ENCODE data around the gene R3HDM1.
"Not testable (repeated sequence)": the region's sequence is repeated elsewhere in the genome, so short reads cannot be mapped to it uniquely, and the experiment has no call there.

R3HDM1 gene

DNA sequence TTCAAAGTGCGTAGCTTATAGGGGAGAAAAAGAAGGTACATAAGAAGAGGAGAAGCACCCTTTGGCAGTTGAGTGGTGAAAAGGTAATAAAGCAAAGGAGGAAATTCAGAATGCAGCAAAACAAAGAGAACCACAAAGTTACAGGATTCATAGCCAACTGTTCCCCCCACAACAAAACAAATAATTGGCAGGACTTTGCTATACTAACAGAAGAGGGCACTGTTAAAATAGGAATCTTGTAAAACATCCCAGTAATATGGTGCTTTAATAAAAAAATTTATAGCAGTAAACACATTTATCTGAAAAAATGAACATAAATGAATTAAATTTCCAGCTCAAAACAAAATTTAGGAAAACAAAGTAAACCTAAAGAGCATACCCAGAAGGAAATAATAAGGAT, 42.3 kb downstream of the R3HDM1 start:
- no peak for DNase-seq

GRCh38 chr2:135581282-135581681, 50.0 kb downstream of the R3HDM1 start:
- no peak for DNase-seq

DNA sequence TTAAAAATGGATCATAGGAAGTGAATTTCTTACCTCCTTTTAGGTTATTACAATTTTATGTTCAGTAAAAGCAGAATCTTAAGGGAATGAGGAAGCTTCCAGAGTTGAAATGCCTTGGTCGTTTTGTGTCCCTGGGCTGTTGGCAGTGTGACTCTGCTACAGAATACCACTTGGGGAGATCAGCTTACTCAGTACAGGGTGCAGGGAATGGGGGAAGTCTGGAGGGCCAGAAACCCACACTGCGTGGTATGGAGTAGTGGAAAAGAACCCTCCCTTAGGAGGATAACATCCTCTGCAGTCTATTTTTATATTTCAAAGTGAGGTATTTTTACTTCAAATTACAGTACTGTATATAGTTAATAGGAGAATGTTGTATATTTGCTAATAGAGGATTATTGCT, 51.1 kb downstream of the R3HDM1 start:
- DNase-seq, result no peak

DNA sequence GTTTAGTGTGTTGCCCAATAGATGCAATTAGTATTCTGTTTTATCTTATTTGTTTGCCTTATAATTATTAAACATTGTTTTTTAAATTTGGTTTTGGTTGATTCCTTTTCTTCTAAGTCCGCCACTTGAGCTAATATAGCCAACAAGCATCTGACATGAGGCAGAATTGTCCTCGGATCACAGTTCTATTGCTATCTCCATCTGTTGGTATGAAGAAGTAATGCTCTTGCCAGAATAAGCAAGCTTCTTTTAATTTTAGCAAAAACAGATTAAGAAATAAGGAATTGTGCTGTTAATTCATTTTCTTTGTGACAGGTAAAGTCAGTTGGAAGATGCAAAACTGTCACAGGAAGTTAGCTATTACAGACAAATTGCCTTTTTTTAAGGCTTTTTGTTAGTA, 54.3 kb downstream of the R3HDM1 start:
- no peak for DNase-seq

DNA sequence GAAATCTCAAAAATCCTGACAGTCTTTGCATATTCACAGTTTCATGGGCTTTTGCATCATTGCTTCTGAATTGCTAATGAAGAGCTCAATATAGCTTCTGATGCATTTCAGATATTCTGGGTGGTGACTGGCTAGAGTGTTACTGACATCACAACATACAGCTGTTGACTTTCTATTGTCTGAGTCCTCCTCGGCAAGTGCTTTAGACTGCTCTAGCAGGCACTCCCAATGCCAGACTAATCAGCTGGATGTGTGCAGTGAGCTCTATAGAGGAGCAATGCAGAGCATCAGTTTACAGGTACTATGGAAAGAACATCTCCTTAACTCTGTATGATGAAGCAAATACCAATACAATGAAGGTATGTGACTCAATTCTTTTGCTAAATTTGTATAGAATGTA, 54.9 kb downstream of the R3HDM1 start:
- no peak for DNase-seq

DNA sequence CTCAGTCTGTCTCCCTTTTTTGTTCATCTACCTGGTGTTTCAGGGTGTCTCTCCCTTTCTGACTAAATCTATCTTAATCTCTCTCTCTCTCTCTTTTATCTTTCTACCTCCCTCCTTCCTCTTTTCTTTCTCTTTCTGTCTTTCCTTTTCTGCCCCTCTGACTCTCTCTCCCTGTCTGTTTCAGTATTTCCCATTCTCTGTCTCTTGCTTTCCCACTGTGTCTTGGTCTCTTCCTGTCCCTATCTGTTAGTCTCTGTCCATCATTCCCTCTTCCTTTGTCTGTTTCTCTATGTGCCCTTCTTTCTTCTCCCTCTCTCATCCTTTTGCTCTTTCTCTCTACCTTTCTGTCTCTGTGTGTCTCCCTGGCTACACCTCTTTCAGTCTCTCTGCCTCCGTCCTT, 56.7 kb downstream of the R3HDM1 start:
- no peak for DNase-seq

- DNase-seq, result no peak
Observed at GRCh38 chr2:135590619-135591260, 59.5 kb downstream of the R3HDM1 start.

DNA sequence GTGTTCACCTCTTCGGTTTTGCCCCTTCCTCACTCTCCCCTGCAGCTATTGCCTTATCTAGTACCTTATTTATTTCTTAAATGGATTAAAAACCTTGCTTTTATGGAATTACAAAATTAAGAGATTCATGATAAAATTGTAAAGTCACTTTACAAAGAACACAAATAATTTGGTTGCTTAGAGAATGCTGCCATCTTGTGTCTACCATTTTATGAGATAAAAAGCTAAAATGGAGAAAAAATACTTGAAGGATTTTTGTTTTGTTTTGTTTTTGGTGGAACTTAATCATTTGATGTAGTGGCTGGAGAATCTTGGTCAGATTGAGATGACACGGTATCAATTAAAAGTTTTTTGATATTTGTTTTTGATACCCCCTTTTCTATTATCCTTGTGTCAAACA, 69.6 kb downstream of the R3HDM1 start:
- DNase-seq, result no peak

DNA sequence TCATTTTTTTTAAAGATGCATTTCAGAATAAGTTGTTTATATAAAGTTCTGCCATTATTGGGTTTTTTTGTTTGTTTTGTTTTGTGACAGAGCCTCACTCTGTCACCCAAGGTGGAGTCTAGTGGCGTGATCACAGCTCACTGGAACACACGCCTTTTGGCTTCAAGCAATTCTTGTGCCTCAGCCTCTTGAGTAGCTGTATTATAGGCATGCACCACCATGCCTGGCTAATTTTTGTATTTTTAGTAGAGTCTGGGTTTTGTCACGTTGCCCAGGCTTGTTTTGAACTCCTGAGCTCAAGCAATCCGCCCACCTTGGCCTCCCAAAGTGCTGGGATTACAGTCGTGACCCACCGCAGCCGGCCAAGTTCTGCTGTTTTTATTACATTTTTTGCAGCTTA, 72.3 kb downstream of the R3HDM1 start:
- DNase-seq, result no peak

DNA sequence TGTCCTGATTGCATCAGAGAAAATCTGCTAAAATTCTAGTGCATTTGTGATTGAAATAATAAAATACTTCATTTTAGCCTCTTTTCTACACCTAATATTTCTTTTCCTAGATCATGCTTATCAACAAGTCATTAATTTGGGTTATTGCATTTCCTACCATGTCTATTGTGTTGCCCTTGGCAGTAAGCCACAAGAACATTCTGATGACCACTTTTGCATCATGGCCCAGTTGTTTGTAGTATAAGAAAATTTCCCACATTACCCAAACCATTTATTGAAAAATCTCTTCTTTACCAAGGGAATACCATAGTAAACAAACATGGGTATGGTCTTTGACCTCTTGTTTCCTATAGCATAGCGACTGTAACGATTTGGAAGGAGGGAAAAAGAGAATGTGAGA, 76.3 kb downstream of the R3HDM1 start:
- DNase-seq, result no peak

- DNase-seq, result no peak
Observed at GRCh38 chr2:135612319-135612718, 81.0 kb downstream of the R3HDM1 start.

- no peak for DNase-seq
Observed at GRCh38 chr2:135615404-135615803, 84.1 kb downstream of the R3HDM1 start.

- no peak for DNase-seq
Observed at GRCh38 chr2:135617501-135618015, 86.3 kb downstream of the R3HDM1 start.

DNA sequence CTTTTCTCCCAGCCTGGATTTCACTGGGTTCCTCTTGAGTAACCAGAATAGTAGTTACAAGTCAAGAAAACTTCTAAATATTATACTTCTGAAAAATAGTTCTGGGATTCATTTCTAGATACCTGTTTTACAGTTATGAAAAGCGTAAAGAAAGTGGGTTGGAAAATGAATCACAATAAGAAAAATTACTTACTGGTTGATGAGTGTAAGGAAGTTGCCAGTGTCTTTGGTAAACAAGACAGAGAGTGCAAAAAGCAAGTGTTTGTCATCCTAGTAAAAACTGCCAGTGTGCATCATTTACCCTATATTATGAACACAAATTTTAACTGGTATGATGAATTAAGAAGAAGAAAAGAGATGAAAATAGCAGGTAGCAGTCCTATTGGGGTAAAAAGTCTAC, 88.9 kb downstream of the R3HDM1 start:
- DNase-seq, result no peak

GRCh38 chr2:135629520-135629919, 98.2 kb downstream of the R3HDM1 start:
- no peak for DNase-seq

DNA sequence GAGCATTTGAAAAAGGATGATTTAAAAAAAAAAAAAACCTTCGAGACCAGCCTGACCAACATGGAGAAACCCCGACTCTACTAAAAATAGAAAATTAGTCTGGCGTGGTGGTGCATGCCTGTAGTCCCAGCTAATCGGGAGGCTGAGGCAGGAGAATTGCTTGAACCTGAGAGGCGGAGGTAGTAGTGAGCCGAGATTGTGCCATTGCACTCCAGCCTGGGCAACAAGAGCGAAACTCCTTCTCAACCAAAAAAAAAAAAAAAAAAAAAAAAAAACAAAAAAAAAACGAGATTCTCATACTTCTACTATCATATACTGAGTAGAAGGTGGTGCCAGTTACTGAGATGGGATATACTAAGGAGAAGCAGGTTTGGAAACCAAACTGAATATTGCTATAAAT, 98.8 kb downstream of the R3HDM1 start:
- not testable (repeated sequence) for DNase-seq

DNA sequence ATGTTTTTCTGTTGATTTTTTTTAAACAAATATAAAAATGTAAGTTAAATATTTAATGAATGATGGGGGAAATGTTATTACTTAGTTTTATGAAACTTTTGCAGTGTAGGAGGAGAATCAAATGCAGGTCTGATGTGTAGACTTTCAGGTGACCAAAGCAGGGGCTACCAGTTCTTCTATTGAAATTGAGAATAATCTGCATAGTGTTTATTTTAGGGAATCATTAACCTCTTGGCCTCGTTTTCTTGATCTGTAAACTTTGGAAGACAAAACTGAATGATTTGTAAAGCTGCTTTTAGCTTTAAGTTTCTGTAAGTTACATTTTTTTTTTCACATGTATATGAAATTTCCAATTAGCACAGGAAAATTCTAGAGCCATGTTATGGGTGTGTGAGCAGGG, 99.2 kb downstream of the R3HDM1 start:
- no peak for DNase-seq

- no peak for DNase-seq
Observed at GRCh38 chr2:135633582-135633981, 102.3 kb downstream of the R3HDM1 start.

DNA sequence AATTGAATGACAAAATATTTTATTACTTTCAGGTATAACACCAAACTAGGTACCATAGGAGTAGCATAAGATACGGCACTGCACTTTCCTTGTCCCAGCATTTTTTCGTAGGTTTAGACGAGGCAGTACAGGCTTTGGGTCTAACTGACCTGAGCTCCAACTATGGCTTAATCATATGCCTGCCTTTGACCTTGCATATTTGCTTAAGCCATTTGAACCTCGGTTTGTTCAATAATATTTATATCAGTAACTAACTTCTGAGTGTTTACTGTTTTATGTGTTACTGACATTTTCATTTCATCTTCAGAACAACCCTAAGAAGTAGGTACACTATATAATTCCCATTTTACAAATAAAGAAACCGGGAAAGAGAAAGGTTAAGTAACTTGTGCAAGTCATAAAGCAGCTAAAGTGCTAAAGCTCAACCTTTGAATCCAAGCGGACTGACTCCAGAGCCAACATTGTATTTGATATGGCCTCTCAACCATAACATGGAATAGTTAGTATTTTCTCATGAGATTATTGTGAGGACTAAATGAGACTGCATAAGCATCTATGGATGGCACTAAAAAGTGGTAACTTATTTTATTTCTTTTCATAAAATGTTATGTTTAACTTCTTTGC, 104.0 kb downstream of the R3HDM1 start:
- no peak for DNase-seq

DNA sequence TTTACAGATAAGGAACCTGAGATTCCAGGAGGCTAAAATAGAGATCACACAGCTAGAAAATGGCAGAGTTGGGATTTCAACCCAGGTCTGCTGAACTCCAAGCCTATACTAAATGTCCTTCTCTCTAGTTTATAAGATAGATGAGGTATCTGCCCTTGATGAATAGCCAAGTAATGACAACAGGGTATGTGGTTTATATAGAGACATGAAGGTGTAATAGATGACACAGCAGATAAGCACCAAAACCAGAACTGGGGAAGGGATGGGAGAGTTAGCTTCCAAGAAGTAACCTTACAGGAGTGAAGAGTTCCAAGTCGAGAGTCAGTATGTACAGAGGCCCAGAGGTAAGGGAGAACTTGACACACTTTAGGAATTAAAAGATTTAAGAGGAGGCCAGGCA, 105.7 kb downstream of the R3HDM1 start:
- DNase-seq, result no peak

DNA sequence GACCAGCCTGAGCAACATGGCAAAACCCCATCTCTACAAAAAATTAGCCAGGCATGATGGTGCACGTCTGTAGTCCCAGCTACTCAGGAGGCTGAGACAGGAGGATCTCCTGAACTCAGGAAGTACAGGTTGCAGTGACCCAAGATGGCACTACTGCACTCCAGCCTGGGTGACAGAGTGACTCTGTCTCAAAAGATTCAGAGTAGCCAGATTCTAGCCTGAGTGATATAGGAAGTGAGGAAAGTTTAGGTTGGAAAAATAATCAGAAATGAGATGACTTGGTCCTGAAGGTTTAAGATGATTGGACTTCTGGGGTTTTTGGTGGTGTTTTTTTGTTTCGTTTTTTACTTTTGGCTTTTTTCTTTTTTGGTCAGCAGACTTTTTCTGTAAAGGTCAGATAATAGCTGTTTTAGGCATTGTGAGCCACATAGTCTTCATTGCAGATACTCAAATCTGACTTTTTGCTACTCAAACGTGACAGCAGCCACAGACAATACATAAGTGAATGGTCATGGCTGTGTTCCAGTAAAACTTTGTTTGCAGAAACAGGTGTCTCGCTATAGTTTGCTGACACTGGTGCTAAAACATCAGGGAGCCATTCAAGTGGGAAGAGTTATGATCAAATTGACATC, 106.3 kb downstream of the R3HDM1 start:
- no peak for DNase-seq

DNA sequence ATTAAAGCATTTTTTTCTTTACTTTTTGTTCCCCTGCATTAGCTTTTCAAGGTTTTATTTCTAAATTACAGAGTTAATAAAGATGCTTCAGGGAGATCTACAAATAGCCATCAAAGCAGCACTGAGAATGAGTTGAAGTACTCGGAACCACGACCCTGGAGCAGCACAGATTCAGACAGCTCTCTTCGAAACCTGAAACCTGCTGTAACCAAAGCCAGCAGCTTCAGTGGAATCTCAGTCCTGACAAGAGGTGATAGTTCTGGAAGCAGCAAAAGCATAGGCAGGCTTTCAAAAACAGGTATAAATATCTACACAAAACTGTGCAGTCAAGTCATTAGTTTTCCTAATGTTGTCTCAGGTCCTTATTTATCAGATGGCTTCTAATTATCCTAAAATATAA, 107.5 kb downstream of the R3HDM1 start:
- no peak for DNase-seq

GRCh38 chr2:135641156-135642068, 110.1 kb downstream of the R3HDM1 start:
- DNase-seq, result no peak
